PC-9 (cell line): ENCODE data around the gene TMEM233.

Source experiments
- EZH2 ChIP-seq: fragments of 200-600 bp; sonication (generic); IDR thresholded peaks from 2 replicates; pipeline ENCODE4 v1.8.0; 2017; ENCODE audit warnings: antibody characterized with exemption, low read depth
- TF ChIP-seq, protein P1 (sequence below): fragments of 200-600 bp; sonication (generic); conservative IDR thresholded peaks from 2 replicates; pipeline ENCODE4 v1.6.1; 2017; ENCODE audit warnings: mixed run types, antibody characterized with exemption, mild to moderate bottlenecking, moderate library complexity

DNA sequence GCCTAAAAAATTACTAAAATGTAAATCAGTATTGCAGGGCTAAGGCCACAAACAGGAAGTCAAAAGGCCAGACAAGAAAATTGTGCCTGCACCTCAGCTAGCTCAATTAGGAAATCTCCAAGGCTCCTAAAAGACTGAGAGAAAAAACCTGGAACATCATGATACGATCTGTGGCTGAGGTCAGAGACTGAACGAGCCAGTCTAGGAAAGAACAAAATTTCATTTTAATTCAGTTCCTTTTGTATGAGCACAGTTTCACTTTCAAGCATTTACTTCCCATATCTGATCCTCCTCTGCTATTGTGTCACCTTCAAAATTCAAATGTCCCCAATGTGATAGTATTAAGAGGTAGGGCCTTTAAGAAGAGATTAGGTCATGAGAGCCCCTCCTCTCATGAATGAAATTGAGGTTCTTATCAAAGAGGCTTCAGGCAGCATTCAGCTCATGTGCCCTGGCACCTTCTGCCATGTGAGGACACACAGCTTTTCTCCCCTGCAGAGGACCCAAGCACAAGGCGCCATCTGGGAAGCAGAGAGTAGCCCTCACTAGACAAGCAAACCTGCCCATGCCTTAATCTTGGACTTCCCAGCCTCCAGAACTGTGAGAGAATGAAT lies 89.2 kb downstream of the TMEM233 start:
- TF ChIP-seq, protein P1, sequence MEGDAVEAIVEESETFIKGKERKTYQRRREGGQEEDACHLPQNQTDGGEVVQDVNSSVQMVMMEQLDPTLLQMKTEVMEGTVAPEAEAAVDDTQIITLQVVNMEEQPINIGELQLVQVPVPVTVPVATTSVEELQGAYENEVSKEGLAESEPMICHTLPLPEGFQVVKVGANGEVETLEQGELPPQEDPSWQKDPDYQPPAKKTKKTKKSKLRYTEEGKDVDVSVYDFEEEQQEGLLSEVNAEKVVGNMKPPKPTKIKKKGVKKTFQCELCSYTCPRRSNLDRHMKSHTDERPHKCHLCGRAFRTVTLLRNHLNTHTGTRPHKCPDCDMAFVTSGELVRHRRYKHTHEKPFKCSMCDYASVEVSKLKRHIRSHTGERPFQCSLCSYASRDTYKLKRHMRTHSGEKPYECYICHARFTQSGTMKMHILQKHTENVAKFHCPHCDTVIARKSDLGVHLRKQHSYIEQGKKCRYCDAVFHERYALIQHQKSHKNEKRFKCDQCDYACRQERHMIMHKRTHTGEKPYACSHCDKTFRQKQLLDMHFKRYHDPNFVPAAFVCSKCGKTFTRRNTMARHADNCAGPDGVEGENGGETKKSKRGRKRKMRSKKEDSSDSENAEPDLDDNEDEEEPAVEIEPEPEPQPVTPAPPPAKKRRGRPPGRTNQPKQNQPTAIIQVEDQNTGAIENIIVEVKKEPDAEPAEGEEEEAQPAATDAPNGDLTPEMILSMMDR: no peak
- no peak for TF ChIP-seq EZH2
